Measurements from ENCODE around the gene MID1.

The MID1 gene

GRCh38 chrX:10508891-10509290 is 111.5 kb downstream of the MID1 start:
- Histone ChIP-seq H4K20me1 (ENCODE audit: insufficient read depth, low read length, poor library complexity, severe bottlenecking) (no peaks in the 10 kb centered on the region), H3K4me1 (ENCODE audit: insufficient read depth, low read length, poor library complexity, severe bottlenecking) (no peaks in the 10 kb centered on the region), H3K4me2 (ENCODE audit: low read depth, low read length, poor library complexity, severe bottlenecking) (no peak overlapping the region), H3K9me2 (replicated peaks; ENCODE audit: low read depth, low read length) (no peaks in the 10 kb centered on the region), H3K4me3 (ENCODE audit: low read length, poor library complexity, severe bottlenecking) (no peak overlapping the region), H3K36me3 (ENCODE audit: insufficient read depth, low read length) (no peaks in the 10 kb centered on the region), H3K9ac (ENCODE audit: low read depth, low read length, poor library complexity, severe bottlenecking) (no peak overlapping the region), H2AFZ (ENCODE audit: low read length) (no peak overlapping the region), H3K9me3 (ENCODE audit: insufficient read depth, low read depth, low read length) (no peaks in the 10 kb centered on the region), H3K79me2 (ENCODE audit: insufficient read depth, low read length) (no peaks in the 10 kb centered on the region), H3K27me3 (ENCODE audit: insufficient read depth, low read length, poor library complexity, severe bottlenecking) (no peaks in the 10 kb centered on the region), H3F3A (ENCODE audit: low read depth) (no peaks in the 10 kb centered on the region)
- TF ChIP-seq EZH2phosphoT487 (IDR thresholded peaks at IDR 0.05; ENCODE audit: borderline replicate concordance) (no peak), CTCF (conservative IDR thresholded peaks at IDR 0.05; ENCODE audit: low read length) (no peak)

- Histone ChIP-seq H3K36me3 (ENCODE audit: insufficient read depth, low read length) (no peaks in the 10 kb centered on the region), H3K9me3 (ENCODE audit: insufficient read depth, low read depth, low read length) (no peaks in the 10 kb centered on the region), H3K4me3 (ENCODE audit: low read length, poor library complexity, severe bottlenecking) (no peak overlapping the region), H3F3A (ENCODE audit: low read depth) (no peaks in the 10 kb centered on the region), H3K9ac (ENCODE audit: low read depth, low read length, poor library complexity, severe bottlenecking) (no peak overlapping the region), H3K4me1 (ENCODE audit: insufficient read depth, low read length, poor library complexity, severe bottlenecking) (no peaks in the 10 kb centered on the region), H4K20me1 (ENCODE audit: insufficient read depth, low read length, poor library complexity, severe bottlenecking) (no peaks in the 10 kb centered on the region), H2AFZ (ENCODE audit: low read length) (no peak overlapping the region), H3K79me2 (ENCODE audit: insufficient read depth, low read length) (no peaks in the 10 kb centered on the region), H3K4me2 (ENCODE audit: low read depth, low read length, poor library complexity, severe bottlenecking) (no peak overlapping the region), H3K27me3 (ENCODE audit: insufficient read depth, low read length, poor library complexity, severe bottlenecking) (no peaks in the 10 kb centered on the region), H3K9me2 (replicated peaks; ENCODE audit: low read depth, low read length) (no peaks in the 10 kb centered on the region)
- no peak for TF ChIP-seq EZH2phosphoT487 (IDR thresholded peaks at IDR 0.05; ENCODE audit: borderline replicate concordance)
- no peak for TF ChIP-seq CTCF (conservative IDR thresholded peaks at IDR 0.05; ENCODE audit: low read length)
Measured at GRCh38 chrX:10507876-10508275, 112.5 kb downstream of the MID1 start.

GRCh38 chrX:10507181-10507580 is 113.2 kb downstream of the MID1 start:
- Histone ChIP-seq H3K9me3 (ENCODE audit: insufficient read depth, low read depth, low read length) (no peaks in the 10 kb centered on the region), H3K36me3 (ENCODE audit: insufficient read depth, low read length) (no peaks in the 10 kb centered on the region), H3K4me1 (ENCODE audit: insufficient read depth, low read length, poor library complexity, severe bottlenecking) (no peaks in the 10 kb centered on the region), H4K20me1 (ENCODE audit: insufficient read depth, low read length, poor library complexity, severe bottlenecking) (no peaks in the 10 kb centered on the region), H3K4me3 (ENCODE audit: low read length, poor library complexity, severe bottlenecking) (no peak overlapping the region), H2AFZ (ENCODE audit: low read length) (no peak overlapping the region), H3K4me2 (ENCODE audit: low read depth, low read length, poor library complexity, severe bottlenecking) (no peak overlapping the region), H3K9ac (ENCODE audit: low read depth, low read length, poor library complexity, severe bottlenecking) (no peak overlapping the region), H3K79me2 (ENCODE audit: insufficient read depth, low read length) (no peaks in the 10 kb centered on the region), H3K9me2 (replicated peaks; ENCODE audit: low read depth, low read length) (no peaks in the 10 kb centered on the region), H3K27me3 (ENCODE audit: insufficient read depth, low read length, poor library complexity, severe bottlenecking) (no peaks in the 10 kb centered on the region), H3F3A (ENCODE audit: low read depth) (no peaks in the 10 kb centered on the region)
- TF ChIP-seq CTCF (conservative IDR thresholded peaks at IDR 0.05; ENCODE audit: low read length) (no peak), EZH2phosphoT487 (IDR thresholded peaks at IDR 0.05; ENCODE audit: borderline replicate concordance) (no peak)
